HepG2 (cell line): ENCODE results near the gene VAX1. TPM values are rescaled to one million over a fixed set of nuclear protein-coding genes. Genes with fewer than 3 reads are reported as not detected.
A peak's percentile ranks its signal among the peaks of the same experiment; 100 is the strongest.

Experiments used
- HNF1A ChIP-seq, 2 experiments: sonication (generic) in 1 of 2; formaldehyde crosslinking in 1 of 2; IDR thresholded peaks; 2 replicates each; pipeline versions ENCODE4 v1.4.0 to v1.6.1; 2016 to 2020; ENCODE audit warnings: borderline replicate concordance in 1 of 2, low read depth in 1 of 2, mild to moderate bottlenecking in 1 of 2, missing genetic modification reagents in 1 of 2
- HOXA9 ChIP-seq: sonication (generic); formaldehyde crosslinking; IDR thresholded peaks from 2 replicates; pipeline ENCODE4 v1.8.1; 2022; ENCODE audit warnings: missing genetic modification reagents, mild to moderate bottlenecking, moderate library complexity, borderline replicate concordance
- KAT2B ChIP-seq: fragments of 150-350 bp; IDR thresholded peaks from 2 replicates; pipeline ENCODE4 v1.6.1; 2014; ENCODE audit warnings: low read depth, low read length, borderline replicate concordance
- KLF13 ChIP-seq: sonication (generic); formaldehyde crosslinking; IDR thresholded peaks from 2 replicates; pipeline ENCODE4 v1.4.0; 2020; ENCODE audit warnings: mild to moderate bottlenecking, missing genetic modification reagents
- MAFG ChIP-seq: sonication (generic); formaldehyde crosslinking; IDR thresholded peaks from 2 replicates; pipeline ENCODE4 v1.5.1; 2020; ENCODE audit warnings: mild to moderate bottlenecking, missing genetic modification reagents
- NCOA2 ChIP-seq: sonication (generic); formaldehyde crosslinking; IDR thresholded peaks from 2 replicates; pipeline ENCODE4 v1.8.0; 2022; ENCODE audit warnings: inconsistent platforms
- NFE2L2 ChIP-seq: fragments of 150-350 bp; IDR thresholded peaks from 2 replicates; pipeline ENCODE4 v1.6.1; 2014; ENCODE audit warnings: low read length
- NFKB2 ChIP-seq: sonication (generic); formaldehyde crosslinking; IDR thresholded peaks from 2 replicates; pipeline ENCODE4 v1.4.0; 2020; ENCODE audit warnings: missing genetic modification reagents, borderline replicate concordance
- NR2F1 ChIP-seq, 2 experiments: fragments of 450-650 bp in 1 of 2; formaldehyde crosslinking in 1 of 2; IDR thresholded peaks; 2 replicates each; pipeline versions ENCODE4 v1.5.0 to v1.6.1; 2016 to 2020; ENCODE audit warnings: mild to moderate bottlenecking in 1 of 2, missing compliant biosample characterization in 1 of 2, missing genetic modification reagents in 1 of 2, moderate library complexity in 1 of 2
- NR2F2 ChIP-seq: IDR thresholded peaks from 2 replicates; pipeline ENCODE4 v1.6.1; 2012; ENCODE audit warnings: low read depth, inconsistent platforms, borderline replicate concordance
- PHF8 ChIP-seq: sonication (generic); formaldehyde crosslinking; IDR thresholded peaks from 2 replicates; pipeline ENCODE4 v1.5.0; 2020; ENCODE audit warnings: missing genetic modification reagents
- SMAD9 ChIP-seq: sonication (generic); formaldehyde crosslinking; IDR thresholded peaks from 2 replicates; pipeline ENCODE4 v1.5.1; 2020; ENCODE audit warnings: mild to moderate bottlenecking, missing genetic modification reagents
- SRY ChIP-seq: sonication (generic); formaldehyde crosslinking; IDR thresholded peaks from 2 replicates; pipeline ENCODE4 v1.8.0; 2022; ENCODE audit warnings: mild to moderate bottlenecking, missing genetic modification reagents
- TEAD3 ChIP-seq: optimal IDR thresholded peaks from 2 replicates; pipeline ENCODE3; 2016; ENCODE audit warnings: borderline replicate concordance
- ZFP36 ChIP-seq: fragments of 150-350 bp; IDR thresholded peaks from 2 replicates; pipeline ENCODE4 v1.6.1; 2018; ENCODE audit warnings: borderline replicate concordance, low read length, low read depth; ENCODE audit not compliant: partially characterized antibody
- ZFP91 ChIP-seq: sonication (generic); formaldehyde crosslinking; IDR thresholded peaks from 2 replicates; pipeline ENCODE4 v1.9.0; 2022; ENCODE audit warnings: missing genetic modification reagents, mild to moderate bottlenecking, borderline replicate concordance
- ZNF225 ChIP-seq: sonication (generic); formaldehyde crosslinking; IDR thresholded peaks from 2 replicates; pipeline ENCODE4 v1.4.0; 2020; ENCODE audit warnings: mild to moderate bottlenecking, missing genetic modification reagents
- ZNF276 ChIP-seq: sonication (generic); formaldehyde crosslinking; IDR thresholded peaks from 2 replicates; pipeline ENCODE4 v1.4.0; 2020; ENCODE audit warnings: mild to moderate bottlenecking, low read depth, missing genetic modification reagents
- ZNF776 ChIP-seq: sonication (generic); formaldehyde crosslinking; IDR thresholded peaks from 2 replicates; pipeline ENCODE4 v1.4.0; 2020; ENCODE audit warnings: mild to moderate bottlenecking, missing genetic modification reagents
- ZNF816 ChIP-seq: sonication (generic); formaldehyde crosslinking; IDR thresholded peaks from 2 replicates; pipeline ENCODE4 v1.8.0; 2022; ENCODE audit warnings: missing genetic modification reagents, mild to moderate bottlenecking, borderline replicate concordance
- polyA plus RNA-seq, 8 experiments: library from polyadenylated mRNA; depleted of rRNA in 3 of 8; stranded (reverse) in 7 of 8; unstranded in 1 of 8; fragments of >200 nt; fragmentation: Illumina TruSeq in 4 of 8; extraction: Trizol in 4 of 8; gene quantifications; 2 replicates each; pipeline versions ENCODE4 v1.2.1 to v1.2.3, GENCODE V29; 2011 to 2016; ENCODE audit warnings: low read depth in 4 of 8, missing spikeins in 1 of 8, mixed read lengths in 1 of 8; ENCODE audit not compliant: insufficient read depth in 1 of 8
- total RNA-seq, 5 experiments: library from RNA; depleted of rRNA; stranded (reverse); fragments of >200 nt; fragmentation: Illumina TruSeq; extraction: Trizol; gene quantifications; 2 replicates each; pipeline ENCODE4 v1.2.3, GENCODE V29; 2016; ENCODE audit warnings: low read depth in 1 of 5
- TF ChIP-seq, protein P1 (sequence below): IDR thresholded peaks from 2 replicates; pipeline ENCODE4 v1.6.1; 2012; ENCODE audit warnings: inconsistent platforms

The VAX1 gene
- total and polyA plus RNA-seq, 2 of the 13 experiments (the other 11 are each of a cell fraction or from before 2014, with no cell fraction given) = not detected

DNA sequence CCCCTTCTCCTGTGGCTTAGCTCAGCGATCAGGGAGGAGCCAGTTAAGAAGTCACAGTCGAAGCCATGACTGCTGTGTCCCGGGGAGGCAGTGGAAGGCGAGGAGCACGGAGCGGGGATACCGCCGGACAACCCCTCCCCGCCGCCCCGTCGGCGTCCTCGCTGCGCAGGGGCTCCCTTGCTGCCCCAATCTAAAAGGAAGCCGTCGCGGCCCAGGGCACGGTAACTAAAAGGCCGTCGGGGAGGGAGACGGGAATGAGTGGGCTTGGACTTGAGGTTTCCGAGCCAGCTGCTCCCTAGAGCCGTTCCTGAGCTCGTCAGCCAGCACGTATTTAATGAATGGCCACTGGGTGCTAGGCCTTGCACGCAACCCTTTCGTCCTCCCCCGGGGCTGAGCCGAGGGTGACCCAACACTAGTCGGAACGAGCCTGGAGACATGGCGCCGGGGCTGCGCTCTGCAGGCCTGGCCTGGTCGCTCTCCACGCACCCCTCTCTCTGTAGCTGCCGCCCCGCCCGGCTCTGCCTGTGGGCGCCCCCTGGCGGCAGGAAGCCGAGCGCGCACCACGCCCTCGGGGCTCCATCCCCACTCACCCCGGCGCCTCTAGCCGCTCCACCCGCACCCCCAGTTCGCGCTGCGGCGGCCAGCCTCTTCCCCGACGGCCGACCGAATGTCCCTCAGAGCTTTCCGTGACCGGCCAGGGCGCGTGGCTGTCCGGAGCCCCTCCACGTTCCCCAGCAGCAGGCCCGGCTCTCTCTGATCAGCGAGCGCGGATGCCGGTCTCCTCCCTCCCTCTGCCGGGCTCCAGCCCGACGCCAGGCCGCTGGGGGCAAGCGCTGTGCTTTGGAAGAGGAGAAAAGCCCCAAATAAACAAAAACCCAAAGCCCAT, 30.0 kb upstream of the VAX1 start (continued):
- no peak for TF ChIP-seq ZNF276 (CRISPR knock-in tag)
- no peak for TF ChIP-seq HNF1A (IDR thresholded peaks at IDR 0.05; ENCODE audit: low read depth)
- TF ChIP-seq HNF1A (CRISPR knock-in tag; IDR thresholded peaks at IDR 0.05; ENCODE audit: borderline replicate concordance) = no peak
- no peak for TF ChIP-seq SMAD9
- TF ChIP-seq, protein P1, sequence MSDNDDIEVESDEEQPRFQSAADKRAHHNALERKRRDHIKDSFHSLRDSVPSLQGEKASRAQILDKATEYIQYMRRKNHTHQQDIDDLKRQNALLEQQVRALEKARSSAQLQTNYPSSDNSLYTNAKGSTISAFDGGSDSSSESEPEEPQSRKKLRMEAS = peak; percentile 40; the same call in 1 of the 2 replicates
- no peak for TF ChIP-seq ZFP36
- TF ChIP-seq PHF8 (CRISPR knock-in tag) = 0 out of 2 replicates have a peak, but pooled peaks have one; percentile 26
- no peak for TF ChIP-seq MAFG
- TF ChIP-seq NR2F1 (CRISPR knock-in tag; IDR thresholded peaks at IDR 0.05) = no peak
- no peak for TF ChIP-seq ZNF816 (CRISPR knock-in tag)
- TF ChIP-seq SRY (CRISPR knock-in tag) = 0 out of 2 replicates have a peak, but pooled peaks have one; percentile 34
- no peak for TF ChIP-seq NR2F2
- no peak; the same call in 1 of the 2 replicates for TF ChIP-seq NFKB2
- TF ChIP-seq NFE2L2 = no peak
- no peak for TF ChIP-seq KLF13 (CRISPR knock-in tag)
- TF ChIP-seq HOXA9 (CRISPR knock-in tag) = no peak
- TF ChIP-seq KAT2B = no peak
- 0 out of 2 replicates have a peak, but pooled peaks have one; percentile 48 for TF ChIP-seq ZNF776 (CRISPR knock-in tag)
- peak; percentile 48; the same call in 1 of the 2 replicates for TF ChIP-seq ZFP91 (CRISPR knock-in tag)
- TF ChIP-seq NCOA2 (CRISPR knock-in tag) = peak; percentile 13; the same call in 1 of the 2 replicates
- TF ChIP-seq TEAD3 (CRISPR knock-in tag) = peak; percentile 85
- peak; percentile 78; the same call in 1 of the 2 replicates for TF ChIP-seq ZNF225 (CRISPR knock-in tag)
